Measurements from ENCODE around the gene RPS6KC1.
"Not testable (repeated sequence)": the region's sequence is repeated elsewhere in the genome, so short reads cannot be mapped to it uniquely, and the experiment has no call there.

DNA sequence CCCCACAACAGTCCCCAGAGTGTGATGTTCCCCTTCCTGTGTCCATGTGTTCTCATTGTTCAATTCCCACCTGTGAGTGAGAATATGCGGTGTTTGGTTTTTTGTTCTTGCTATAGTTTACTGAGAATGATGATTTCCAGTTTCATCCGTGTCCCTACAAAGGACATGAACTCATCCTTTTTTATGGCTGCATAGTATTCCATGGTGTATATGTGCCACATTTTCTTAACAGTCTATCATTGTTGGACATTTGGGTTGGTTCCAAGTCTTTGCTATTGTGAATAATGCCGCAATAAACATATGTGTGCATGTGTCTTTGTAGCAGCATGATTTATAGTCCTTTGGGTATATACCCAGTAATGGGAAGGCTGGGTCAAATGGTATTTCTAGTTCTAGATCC is 61.7 kb downstream of the RPS6KC1 start:
- not testable (repeated sequence) for TF ChIP-seq EZH2 (IDR thresholded peaks at IDR 0.05; ENCODE audit: insufficient read depth, low read length)
- TF ChIP-seq, protein P1, sequence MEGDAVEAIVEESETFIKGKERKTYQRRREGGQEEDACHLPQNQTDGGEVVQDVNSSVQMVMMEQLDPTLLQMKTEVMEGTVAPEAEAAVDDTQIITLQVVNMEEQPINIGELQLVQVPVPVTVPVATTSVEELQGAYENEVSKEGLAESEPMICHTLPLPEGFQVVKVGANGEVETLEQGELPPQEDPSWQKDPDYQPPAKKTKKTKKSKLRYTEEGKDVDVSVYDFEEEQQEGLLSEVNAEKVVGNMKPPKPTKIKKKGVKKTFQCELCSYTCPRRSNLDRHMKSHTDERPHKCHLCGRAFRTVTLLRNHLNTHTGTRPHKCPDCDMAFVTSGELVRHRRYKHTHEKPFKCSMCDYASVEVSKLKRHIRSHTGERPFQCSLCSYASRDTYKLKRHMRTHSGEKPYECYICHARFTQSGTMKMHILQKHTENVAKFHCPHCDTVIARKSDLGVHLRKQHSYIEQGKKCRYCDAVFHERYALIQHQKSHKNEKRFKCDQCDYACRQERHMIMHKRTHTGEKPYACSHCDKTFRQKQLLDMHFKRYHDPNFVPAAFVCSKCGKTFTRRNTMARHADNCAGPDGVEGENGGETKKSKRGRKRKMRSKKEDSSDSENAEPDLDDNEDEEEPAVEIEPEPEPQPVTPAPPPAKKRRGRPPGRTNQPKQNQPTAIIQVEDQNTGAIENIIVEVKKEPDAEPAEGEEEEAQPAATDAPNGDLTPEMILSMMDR (IDR thresholded peaks at IDR 0.05; ENCODE audit: insufficient read depth, low read depth, low read length), result not testable (repeated sequence)

Measured in astrocyte (in vitro differentiated cells and primary cell).